Measurements from ENCODE around the gene GNAL.

GNAL gene

DNA sequence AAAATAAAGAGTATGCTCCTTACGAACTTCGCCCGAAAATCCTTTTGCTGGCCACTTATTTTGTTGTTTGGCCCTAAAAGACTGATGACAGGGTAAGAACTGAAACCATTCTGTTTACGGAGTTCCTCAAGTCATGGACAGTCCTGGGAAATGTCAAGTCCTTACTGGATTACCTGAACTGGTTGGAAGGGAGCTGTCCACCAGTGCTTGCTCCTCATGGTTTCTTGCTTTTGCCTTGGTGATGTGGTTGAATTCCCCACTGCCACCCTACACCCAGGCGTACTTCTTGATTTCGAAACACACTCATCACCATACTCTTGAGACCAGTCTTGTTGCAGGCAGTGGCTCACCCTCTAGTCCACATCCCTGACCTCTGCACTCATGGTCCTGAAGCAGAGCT, 113.1 kb downstream of the GNAL start:
- no peak for DNase-seq (ENCODE audit: low read depth in 2 of 2, low spot score in 1 of 2)

DNA sequence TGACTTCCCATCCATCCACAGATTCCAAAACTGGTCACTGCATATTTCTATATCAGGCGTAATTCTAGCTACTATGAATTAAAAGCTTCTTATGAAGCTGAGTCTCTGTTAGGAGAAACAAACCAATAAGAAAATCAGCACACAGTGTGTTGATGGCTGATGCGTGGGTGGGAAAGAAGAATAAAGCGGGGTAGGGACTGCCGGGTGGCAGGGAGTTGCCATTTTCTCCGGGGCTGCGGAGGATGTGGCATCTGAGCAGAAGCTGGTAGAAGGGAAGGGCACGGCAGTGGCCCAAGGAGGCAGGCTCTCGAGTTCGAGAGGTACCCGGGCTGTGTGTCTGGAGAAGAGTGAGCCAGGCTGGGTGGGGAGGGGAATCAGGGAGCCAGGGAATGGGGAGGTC, 113.5 kb downstream of the GNAL start:
- DNase-seq (ENCODE audit: low read depth in 2 of 2, low spot score in 1 of 2), result no peak

DNA sequence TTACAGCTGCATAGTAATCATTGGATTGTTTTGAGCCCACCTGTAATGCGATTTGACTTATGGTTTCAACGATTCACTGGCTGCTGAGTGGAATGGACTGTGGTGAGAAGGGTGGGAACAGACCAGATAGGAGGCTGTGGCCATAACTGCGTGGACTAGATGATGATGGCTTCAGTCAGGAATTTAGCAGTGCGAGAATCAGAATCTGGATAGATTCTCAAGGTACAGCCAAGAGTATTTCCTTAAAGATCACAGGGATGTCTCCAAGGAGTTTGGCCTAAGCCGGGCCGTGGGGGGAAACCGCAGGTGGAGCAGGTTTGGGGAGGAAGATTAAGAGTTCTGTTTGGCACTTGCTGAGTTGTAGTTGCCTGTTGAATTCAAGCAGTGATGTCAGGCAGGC, 118.2 kb downstream of the GNAL start:
- no peak for DNase-seq (ENCODE audit: low read depth in 2 of 2, low spot score in 1 of 2)

DNA sequence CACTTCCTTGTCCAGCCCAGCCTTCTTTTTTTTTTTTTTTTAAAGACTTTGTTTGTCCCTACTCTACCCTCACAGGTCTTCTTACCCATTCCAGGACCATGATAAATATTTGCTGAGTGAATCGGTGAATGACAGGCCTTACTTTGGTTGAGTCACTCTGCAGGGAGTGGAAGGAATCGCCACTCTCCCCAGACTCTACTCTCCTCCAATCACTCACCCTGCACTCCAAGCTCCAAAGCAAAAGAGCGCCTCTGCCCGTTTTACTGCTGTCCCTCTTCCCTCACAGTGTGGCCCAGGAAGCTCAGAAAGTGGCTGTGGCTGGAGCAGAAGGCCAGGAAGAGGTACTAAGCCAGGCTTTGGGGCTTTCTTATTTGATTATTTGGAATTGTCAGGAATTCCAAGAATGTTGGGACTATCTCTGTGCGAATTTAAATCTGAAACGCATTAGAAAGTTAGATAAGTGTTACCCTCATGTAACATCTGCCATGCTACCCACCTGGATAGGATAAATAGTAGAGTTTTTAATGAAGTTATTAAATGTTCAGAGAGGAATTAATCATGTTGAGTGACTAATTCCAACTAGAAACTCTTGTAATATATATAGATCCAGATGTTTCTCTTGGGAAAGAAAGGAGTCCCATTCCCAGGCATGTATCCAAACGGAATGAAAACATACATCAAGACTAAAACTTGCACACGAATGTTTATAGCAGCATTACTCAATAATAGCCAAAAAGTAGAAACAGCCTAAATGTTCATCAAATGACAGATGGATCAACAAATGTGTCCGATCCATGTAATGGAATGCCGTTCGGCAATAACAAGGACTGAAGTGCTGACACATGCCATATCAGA, 119.2 kb downstream of the GNAL start:
- DNase-seq (ENCODE audit: low read depth in 2 of 2, low spot score in 1 of 2), result no peak

DNA sequence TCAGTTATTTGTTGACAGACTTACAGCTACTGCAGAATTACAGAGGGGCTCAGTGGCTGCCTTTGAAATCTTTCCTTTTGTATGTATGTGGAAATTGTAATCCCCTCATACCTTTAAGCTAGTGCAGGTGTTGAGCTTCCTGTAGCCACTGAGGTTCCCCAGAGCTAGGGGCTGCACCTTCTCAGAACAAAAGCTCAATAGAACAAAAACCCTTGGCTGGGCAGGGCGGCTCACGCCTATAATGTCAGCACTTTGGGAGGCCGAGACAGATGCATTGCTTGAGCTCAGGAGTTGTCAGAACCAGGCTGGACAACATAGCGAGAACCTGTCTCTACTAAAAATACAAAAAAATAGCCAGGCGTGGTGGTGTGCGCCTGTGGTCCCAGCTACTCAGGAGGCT, 120.8 kb downstream of the GNAL start:
- no peak for DNase-seq (ENCODE audit: low read depth in 2 of 2, low spot score in 1 of 2)

DNA sequence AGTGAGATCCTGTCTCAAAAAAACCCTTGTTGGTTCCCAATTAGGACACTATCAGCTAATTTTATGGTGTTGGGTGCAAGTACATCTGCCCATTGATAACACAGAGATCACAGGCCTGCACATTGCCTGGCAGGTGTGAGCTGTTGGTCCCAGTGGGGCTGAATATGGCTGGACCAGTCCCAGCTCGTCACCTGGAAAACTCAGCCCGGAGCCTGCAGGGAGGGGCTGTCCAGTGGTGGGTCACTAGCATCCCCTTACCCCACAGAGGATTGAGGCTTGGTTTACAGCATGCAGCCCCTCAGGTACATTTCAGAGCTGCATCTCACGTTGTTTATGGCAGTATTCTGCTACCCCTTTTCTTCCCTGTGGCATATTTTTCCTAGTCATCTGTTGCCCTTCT, 121.3 kb downstream of the GNAL start:
- DNase-seq (ENCODE audit: low read depth in 2 of 2, low spot score in 1 of 2), result no peak

DNA sequence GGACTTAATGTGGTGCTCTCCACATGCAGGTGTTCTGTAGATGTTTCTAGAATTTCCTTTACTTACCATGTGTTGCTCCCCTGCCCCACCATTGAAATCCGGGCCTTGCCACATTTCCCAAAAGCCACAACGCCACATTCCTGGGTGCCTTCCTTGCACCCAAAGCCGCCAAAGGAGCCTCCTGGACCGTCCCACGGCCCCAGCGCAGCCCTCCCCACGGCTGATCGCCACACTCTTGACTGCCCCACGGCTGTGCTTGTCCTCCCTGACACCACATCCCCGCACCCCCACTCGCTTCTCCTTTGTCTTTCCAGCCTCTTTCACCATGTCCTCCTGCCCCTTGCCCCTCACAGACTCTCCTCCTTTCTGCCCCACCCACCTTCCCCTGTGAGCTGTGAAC, 121.9 kb downstream of the GNAL start:
- no peak for DNase-seq (ENCODE audit: low read depth in 2 of 2, low spot score in 1 of 2)

DNA sequence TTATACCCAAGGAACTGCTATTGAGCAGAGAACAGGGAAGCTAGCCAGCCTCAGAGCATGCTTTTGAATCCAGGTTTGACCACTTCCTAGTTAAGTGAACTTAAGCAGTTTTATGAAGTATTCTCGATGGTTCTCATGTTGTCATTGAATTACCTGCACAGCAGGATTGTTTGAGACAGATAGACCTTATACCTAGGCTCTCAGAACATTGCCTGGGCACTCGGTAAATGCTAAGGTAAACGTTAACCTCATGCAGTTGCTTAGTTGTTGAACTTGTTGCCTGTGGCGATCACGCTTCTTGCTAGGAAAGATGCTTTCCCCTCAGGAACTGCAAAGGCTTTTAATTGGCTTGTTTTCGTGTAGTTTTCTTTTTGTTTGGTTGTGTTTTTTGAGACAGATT, 128.2 kb downstream of the GNAL start:
- DNase-seq (ENCODE audit: low read depth in 2 of 2, low spot score in 1 of 2), result no peak

DNA sequence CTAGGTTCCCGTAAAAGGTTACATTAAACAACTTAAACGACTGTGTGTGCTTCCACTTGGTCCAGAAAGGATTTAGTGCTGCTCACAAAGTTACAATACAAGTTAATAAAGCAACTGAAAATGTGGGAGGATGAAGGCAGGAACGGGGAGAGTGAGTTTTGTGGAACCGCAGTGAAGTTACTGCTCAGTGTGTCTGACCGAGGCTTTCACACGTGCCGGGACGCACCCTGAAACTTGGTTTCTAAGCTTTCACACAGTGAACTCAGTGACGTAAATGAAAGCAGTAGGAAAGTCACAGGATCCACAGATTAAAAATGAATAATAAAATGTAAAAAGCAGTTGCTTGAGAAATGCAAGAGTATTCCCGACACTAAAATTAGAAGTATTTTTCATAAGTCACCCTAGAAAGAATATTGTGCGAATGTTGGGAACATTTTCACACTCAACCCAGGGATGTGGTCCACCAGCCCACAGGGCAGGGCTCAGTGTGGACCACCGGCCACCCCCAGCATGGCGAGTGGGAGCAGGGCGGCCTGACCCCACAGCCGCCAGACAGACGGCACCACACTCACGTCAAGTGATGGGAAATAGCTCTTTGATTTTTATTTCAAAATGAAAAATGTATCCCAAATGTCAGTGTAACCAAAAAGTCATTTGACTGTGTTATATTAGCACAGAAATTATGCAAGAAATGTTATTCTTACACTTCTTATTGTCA, 129.6 kb downstream of the GNAL start:
- peak in 1 of 2 donors; percentile 2 for DNase-seq (ENCODE audit: low read depth in 2 of 2, low spot score in 1 of 2)

DNA sequence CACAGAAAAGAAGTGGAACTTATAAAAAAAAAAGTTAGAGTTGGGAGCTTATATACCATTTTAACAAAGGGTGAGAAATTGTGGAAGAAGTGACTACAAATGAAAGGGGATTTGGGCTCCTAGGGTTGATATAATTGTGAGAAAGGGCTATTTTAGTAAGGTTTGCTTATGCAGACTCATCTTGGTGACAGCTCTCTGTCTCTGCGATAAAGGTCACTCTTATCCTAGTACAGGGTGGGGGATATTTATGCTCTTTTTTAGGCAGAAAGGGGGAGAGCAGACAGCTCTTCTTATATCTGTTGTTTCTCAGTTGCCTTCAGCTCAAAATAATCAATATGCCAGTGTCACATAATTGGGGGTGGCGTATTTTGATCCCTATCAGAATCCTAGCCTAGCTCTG, 130.9 kb downstream of the GNAL start:
- DNase-seq (ENCODE audit: low read depth in 2 of 2, low spot score in 1 of 2), result no peak

DNA sequence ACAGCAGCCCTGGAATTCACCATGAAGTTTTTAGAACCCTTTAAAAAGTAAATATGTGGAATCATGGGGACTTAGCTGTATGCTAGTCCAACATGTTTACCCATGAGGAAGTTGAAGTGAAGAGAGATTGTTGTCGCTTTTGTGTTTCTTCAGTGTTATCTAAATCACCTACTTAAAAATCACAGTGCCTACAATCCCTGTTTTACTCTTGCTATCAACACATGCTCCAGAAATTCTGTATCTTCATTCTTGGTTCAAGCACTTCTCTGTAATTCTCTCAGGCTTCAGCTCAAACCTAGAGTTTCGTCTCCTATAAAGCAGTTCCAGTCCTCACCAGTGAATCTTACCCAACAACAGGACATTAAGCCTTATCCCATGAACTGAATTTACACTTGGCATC, 131.6 kb downstream of the GNAL start:
- no peak for DNase-seq (ENCODE audit: low read depth in 2 of 2, low spot score in 1 of 2)

DNA sequence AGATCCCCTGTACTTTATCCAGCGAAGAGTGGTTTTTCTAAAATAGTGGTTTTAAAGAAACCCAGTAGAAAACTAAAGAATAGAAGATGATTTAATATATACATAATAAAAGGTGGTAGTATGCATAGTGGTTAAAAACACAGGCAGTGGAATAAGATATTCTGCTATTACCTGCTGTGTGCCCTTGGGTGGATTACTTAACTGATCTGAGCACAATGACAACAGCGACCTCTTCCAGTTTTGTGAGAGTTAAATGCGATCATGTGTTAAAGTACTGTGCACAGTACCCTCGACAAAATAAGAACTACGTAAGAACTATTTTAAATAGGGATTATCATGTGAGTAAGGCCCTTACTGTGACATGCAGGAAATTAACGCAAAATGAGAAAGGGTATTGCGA, 132.1 kb downstream of the GNAL start:
- no peak for DNase-seq (ENCODE audit: low read depth in 2 of 2, low spot score in 1 of 2)

DNA sequence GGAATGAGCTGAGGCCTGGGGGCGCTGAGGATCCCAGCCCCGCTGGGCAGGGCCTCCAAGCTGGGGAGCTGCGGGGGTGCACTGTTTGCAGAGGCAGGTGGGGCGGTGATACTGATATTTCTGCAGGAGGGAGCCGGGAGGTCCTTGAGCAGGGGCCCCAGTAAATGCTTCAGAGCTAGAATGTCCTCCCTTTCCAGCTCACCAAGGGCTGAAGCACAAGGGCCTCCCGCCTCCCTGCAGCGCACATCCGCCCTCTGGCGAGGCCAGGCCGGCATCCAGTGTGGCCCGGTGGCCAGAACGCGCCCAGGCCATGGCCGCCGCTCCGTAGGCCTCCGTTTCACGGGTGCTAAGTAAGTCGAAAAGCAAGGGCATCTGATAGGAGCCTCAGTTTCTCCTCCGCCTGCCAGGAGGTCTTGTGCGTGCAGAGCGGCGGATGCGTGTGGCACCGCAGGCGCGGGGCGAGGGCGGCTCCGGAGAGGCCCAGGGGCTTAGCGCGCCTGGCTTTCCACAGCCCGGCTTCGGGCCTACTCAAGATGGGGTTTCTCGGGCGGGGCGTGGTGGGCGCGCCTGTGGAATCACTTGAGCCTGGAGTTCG, 132.7 kb downstream of the GNAL start:
- no peak for DNase-seq (ENCODE audit: low read depth in 2 of 2, low spot score in 1 of 2)

DNA sequence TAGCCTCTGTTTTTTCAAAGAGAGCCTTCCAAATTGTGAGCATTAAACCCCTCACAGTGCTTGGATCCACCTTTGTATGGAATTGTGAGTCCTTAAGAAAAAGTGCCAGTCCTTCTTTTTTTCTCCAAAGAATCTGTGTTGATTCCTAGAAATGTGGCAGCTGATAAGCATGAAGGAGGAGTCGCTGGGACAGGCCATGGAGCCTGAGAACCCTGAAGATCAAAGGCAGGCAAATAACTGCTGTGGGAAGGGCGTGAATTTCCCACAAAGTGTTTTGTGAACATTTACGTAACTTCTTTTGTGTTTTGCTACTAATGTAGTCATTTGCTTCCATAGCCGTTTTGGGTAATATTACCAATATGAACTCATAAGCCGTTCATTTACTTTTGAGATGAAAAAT, 134.5 kb downstream of the GNAL start:
- no peak for DNase-seq (ENCODE audit: low read depth in 2 of 2, low spot score in 1 of 2)

DNA sequence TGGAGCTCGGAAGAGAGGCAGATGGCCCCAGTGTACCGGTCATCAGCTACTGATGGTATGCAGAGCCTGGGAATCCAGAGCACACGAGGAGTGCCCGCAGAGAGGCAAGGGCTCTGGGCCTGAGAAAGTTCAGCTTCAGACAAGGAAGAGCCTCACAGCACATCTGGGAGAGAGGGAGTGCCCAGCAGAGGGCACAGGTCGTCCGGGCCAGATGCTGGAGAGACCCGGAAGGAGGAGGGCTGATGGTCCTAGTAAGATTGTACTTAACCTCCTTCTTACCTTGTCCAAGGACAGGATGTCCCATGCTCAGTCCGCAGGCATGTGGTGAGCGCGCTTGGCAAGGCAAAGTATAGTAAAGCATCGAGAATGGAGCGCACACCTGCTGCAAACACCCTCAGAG, 137.8 kb downstream of the GNAL start:
- DNase-seq (ENCODE audit: low read depth in 2 of 2, low spot score in 1 of 2), result no peak

DNA sequence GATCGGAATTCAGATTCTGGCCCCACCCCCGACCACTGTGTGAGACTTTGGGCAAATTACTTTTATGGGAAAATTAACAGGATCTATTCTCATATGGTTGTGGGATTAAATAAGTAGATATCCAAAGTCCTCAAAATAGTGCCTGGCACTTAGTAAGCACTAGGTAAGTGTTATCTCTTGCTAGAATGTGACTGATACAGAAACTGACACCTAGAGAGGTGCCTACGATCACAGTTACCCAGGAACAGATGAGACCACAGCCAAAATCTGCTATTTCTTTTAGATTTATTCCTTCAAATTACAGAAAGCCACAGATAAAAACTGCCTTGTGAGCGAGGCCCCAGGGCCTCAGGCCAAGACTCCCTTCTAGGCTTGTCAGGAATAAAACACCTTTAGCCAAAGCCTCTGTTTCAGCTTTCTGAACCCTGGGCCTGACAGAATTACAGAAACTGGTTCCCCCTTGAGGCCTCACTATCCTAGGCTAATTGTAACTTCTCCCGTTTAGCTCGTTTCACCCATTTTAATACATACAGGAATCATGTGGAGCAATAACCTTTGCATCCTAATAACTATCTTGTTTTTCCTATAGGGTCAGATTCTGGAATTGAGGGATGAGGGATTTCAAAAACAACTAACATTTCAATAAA, 139.8 kb downstream of the GNAL start:
- DNase-seq (ENCODE audit: low read depth in 2 of 2, low spot score in 1 of 2), result no peak

DNA sequence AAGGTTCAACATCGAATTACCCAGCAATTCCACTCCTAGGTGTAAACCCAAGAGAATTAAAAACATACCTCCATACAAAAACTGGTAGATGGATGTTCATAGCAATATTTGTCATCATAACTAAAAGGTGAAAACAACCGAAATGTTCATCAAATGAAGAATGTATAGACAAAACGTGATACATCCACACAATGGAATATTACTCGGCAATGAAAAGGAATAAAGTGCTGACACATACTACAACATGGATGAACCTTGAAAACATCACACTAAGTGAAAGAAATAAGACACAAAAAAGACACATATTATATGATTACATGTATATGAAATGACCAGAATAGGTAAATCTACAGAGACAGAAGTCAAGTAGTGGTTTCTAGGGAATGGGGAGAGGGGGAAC, 141.5 kb downstream of the GNAL start:
- DNase-seq (ENCODE audit: low read depth in 2 of 2, low spot score in 1 of 2), result no peak

DNA sequence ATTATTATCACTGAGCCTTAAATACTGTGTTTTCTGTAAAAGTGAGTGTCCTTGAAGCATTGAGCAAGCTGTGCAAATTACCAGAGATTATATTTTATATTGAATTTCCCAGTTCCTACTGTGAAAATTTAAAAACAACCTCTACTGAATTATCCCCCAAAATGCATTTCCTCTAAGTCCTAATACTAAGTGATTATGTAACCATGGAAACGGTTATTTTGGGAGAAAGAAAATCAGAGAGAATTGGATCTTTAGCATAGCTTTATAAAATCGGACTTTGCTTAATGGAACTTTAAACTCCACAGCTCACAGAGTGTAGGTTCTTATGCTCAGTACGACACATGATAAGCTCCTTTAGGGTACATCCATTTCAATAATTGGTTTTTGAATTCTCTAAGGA, 142.9 kb downstream of the GNAL start:
- DNase-seq (ENCODE audit: low read depth in 2 of 2, low spot score in 1 of 2), result no peak

DNA sequence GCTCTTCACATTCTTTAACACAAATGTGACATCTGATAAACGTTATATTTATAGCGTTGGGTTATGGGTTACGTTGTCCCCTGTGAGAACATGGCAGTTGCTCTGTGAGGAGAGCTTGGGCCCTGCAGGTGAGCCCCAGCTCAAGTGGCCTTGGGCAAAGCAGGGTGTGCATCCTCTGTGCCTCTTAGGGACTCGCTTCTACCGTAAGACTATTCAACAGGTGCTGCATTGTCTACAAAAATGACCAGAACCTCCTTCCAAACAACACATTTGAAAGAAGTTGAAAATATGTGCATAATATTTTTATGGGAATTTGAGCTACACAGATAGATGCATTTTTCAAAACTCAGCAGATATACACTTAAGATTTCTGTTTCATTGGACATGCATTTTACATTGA, 145.7 kb downstream of the GNAL start:
- no peak for DNase-seq (ENCODE audit: low read depth in 2 of 2, low spot score in 1 of 2)

DNA sequence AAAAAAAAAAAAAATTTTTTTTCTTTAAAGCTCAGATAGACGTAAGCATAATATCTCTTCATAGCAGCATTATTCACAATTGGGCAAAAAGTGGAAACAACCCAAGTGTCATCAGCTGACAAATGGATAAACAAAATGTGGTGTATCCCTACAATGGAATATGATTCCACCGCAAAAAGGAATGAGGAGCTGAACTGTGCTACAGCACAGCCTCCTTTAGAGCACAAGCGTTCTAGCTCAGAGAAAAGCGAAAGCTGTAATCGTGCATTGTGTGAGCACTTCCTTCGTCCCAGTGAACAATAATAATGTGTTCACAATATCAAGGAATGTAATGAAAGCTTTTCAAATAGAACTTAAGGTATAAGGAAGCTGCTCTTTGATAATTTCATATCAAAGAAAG, 150.5 kb downstream of the GNAL start:
- no peak for DNase-seq (ENCODE audit: low read depth in 2 of 2, low spot score in 1 of 2)

DNA sequence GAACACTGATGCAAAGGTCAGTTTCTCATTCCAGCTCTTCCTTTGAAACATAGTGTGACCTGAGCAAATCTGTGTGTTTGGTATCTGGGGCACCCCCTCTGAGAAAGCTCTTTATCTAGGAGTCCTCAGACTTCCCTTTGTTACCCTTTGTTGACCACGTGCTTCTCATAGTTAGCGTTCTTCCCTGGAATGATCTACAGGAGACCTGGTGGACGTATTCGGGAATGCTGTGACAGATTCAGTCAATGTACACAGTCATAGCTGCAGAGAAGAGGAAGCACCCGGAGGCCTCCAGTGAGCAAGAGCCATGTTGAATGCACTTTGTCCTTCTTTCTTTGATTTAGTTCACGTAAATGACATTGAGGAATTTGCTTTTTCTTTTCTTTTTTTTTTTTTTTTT, 151.4 kb downstream of the GNAL start:
- no peak for DNase-seq (ENCODE audit: low read depth in 2 of 2, low spot score in 1 of 2)

DNA sequence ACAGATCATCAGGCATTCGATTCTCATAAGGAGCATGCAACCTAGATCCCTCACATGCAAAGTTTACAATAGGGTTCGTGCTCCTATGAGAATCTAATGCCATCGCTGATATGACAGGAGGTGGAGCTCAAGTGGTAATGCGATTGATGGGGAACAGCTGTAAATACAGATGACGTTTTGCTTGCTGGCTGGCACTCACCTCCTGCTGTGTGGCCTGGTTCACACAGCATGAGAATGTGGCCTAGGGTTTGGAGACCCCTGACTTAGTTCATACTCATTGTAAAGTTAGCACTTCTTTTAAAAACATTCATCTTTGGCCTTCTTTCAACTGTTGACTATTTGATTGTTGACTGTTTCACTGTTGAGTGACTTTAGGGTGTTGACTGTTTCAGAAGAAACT, 153.5 kb downstream of the GNAL start:
- no peak for DNase-seq (ENCODE audit: low read depth in 2 of 2, low spot score in 1 of 2)

Data from stimulated activated CD8-positive, alpha-beta memory T cell treated with anti-CD3 and anti-CD28 coated beads, Interleukin-4, amount 100 ng/mL, for 4 hours (primary cell).